Endometrium (tissue), 2 donors: ENCODE data around the gene TAS2R60.
A peak's percentile ranks its signal among the peaks of the same experiment; 100 is the strongest.
"Not testable (repeated sequence)": the region's sequence is repeated elsewhere in the genome, so short reads cannot be mapped to it uniquely, and the experiment has no call there.

Source experiments
- FAIRE-seq: peaks from 2 replicates; lab custom pipeline; 2012; peaks lifted over from hg19 to GRCh38; lab: Jason Lieb, UNC
- donor health status: control.
- donor health status: control.

Gene TAS2R60

GRCh38 chr7:143477501-143478150, 34.4 kb downstream of the TAS2R60 start, which contains the start of gene TAS2R41:
Gene TAS2R41, plus strand, starts transcription at chr7:143477873. Its CDS starts 0 bp downstream, at chr7:143477873.
- FAIRE-seq: no peak

- FAIRE-seq: peak; percentile 99
Measured at GRCh38 chr7:143479055-143479766, 36.0 kb downstream of the TAS2R60 start.

GRCh38 chr7:143480501-143480900, 37.2 kb downstream of the TAS2R60 start:
- FAIRE-seq: peak; percentile 12

GRCh38 chr7:143484119-143484518, 40.9 kb downstream of the TAS2R60 start:
- peak; percentile 95 for FAIRE-seq

- FAIRE-seq: peak; percentile 12
Measured at GRCh38 chr7:143485094-143485493, 41.8 kb downstream of the TAS2R60 start.

- FAIRE-seq: no peak
Measured at GRCh38 chr7:143485500-143485899, 42.2 kb downstream of the TAS2R60 start.

GRCh38 chr7:143486266-143486665, 43.0 kb downstream of the TAS2R60 start:
- not testable (repeated sequence) for FAIRE-seq

GRCh38 chr7:143487061-143487460, 43.8 kb downstream of the TAS2R60 start:
- FAIRE-seq: peak; percentile 94

GRCh38 chr7:143487566-143487965, 44.3 kb downstream of the TAS2R60 start:
- no peak for FAIRE-seq

GRCh38 chr7:143490717-143491306, 47.6 kb downstream of the TAS2R60 start:
- no peak for FAIRE-seq

- peak; percentile 92 for FAIRE-seq
Measured at GRCh38 chr7:143492043-143492471, 48.8 kb downstream of the TAS2R60 start.

- FAIRE-seq: no peak
Measured at GRCh38 chr7:143492799-143493739, 49.8 kb downstream of the TAS2R60 start.

- FAIRE-seq: no peak
Measured at GRCh38 chr7:143493751-143494150, 50.5 kb downstream of the TAS2R60 start.
